GM11168 (cell line): ENCODE measurements around the gene CNIH1.

ENCODE experiments used
- in situ Hi-C: fragments of 300-500 bp; cut with MboI; formaldehyde crosslinking; loops from one replicate; pipeline ENCODE4 v1.12.0; 2022; ENCODE audit warnings: low sequenced_read_pairs; ENCODE audit not compliant: unreplicated experiment

The CNIH1 gene

GRCh38 chr14:54440873-54441868 is at the start of gene CNIH1:
Gene CNIH1, minus strand, starts transcription at chr14:54441374. Its CDS starts 47 bp downstream, at chr14:54441327.
- in situ Hi-C loops, result no loop called here

GRCh38 chr14:54490445-54491175 is 49.4 kb upstream of the CNIH1 start:
- in situ Hi-C loops, result no loop called here

GRCh38 chr14:54489731-54490444 is 48.7 kb upstream of the CNIH1 start:
- in situ Hi-C loops, result no loop called here

GRCh38 chr14:54489318-54489683 is 48.1 kb upstream of the CNIH1 start:
- in situ Hi-C loops, result no loop called here

- in situ Hi-C loops, result no loop called here
Measured at GRCh38 chr14:54488646-54489317, 47.6 kb upstream of the CNIH1 start, which contains the start of gene GMFB. Gene GMFB, minus strand, starts transcription at chr14:54488980. Its CDS starts 53 bp downstream, at chr14:54488927.

GRCh38 chr14:54488318-54488645 is 47.1 kb upstream of the CNIH1 start:
- in situ Hi-C loops, result no loop called here

GRCh38 chr14:54487771-54488170 is 46.6 kb upstream of the CNIH1 start:
- in situ Hi-C loops, result no loop called here

GRCh38 chr14:54486685-54487084 is 45.5 kb upstream of the CNIH1 start:
- in situ Hi-C loops, result no loop called here

GRCh38 chr14:54483846-54484245 is 42.7 kb upstream of the CNIH1 start:
- in situ Hi-C loops, result no loop called here

- in situ Hi-C loops, result no loop called here
Measured at GRCh38 chr14:54483073-54483745, 42.0 kb upstream of the CNIH1 start.

- in situ Hi-C loops, result no loop called here
Measured at GRCh38 chr14:54481695-54482094, 40.5 kb upstream of the CNIH1 start.

- in situ Hi-C loops, result no loop called here
Measured at GRCh38 chr14:54480830-54481562, 39.8 kb upstream of the CNIH1 start.

- in situ Hi-C loops, result no loop called here
Measured at GRCh38 chr14:54478636-54479215, 37.6 kb upstream of the CNIH1 start.

GRCh38 chr14:54475911-54476310 is 34.7 kb upstream of the CNIH1 start:
- in situ Hi-C loops, result no loop called here

GRCh38 chr14:54475187-54475899 is 34.2 kb upstream of the CNIH1 start:
- in situ Hi-C loops, result no loop called here

GRCh38 chr14:54474232-54474793 is 33.1 kb upstream of the CNIH1 start:
- in situ Hi-C loops, result no loop called here

- in situ Hi-C loops, result no loop called here
Measured at GRCh38 chr14:54472315-54472714, 31.1 kb upstream of the CNIH1 start.

GRCh38 chr14:54471641-54472040 is 30.5 kb upstream of the CNIH1 start:
- in situ Hi-C loops, result no loop called here
